SW 1271 (cell line): ENCODE results near the gene SLC25A26.
"Not testable (repeated sequence)": the region's sequence is repeated elsewhere in the genome, so short reads cannot be mapped to it uniquely, and the experiment has no call there.

Experiments used
- DNase-seq, 2 experiments: peaks; one replicate each; lab custom pipeline; 2025; lab: John Stamatoyannopoulos, UW

SLC25A26 gene

GRCh38 chr3:66270288-66270687 is 49.5 kb downstream of the SLC25A26 start:
- no peak for DNase-seq

GRCh38 chr3:66270701-66271100 is 49.9 kb downstream of the SLC25A26 start:
- DNase-seq, result no peak

DNA sequence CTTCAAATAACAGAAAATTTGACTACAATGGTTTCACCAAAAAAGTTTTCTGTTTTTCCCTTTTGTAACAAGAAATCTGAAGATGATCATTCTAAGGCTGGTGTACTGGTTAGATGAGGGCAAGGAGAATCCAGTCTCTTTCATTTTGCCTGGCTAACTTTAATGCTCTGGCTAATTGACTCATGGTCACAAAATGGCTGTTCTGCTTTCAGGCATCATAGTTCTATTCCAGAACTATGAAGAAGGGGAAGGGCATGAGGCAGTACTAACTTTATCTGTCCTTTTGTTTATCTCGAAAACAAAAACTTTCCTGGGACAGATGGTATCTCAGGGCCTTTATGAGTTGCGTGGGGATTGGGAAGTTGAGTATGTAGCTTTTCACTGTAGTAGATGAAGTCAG is 50.4 kb downstream of the SLC25A26 start:
- no peak for DNase-seq

GRCh38 chr3:66272016-66272415 is 51.2 kb downstream of the SLC25A26 start:
- no peak for DNase-seq

- DNase-seq, result not testable (repeated sequence)
These were observed 54.0 kb downstream of the SLC25A26 start for GRCh38 chr3:66274837-66275236.

GRCh38 chr3:66276705-66277274 is 56.0 kb downstream of the SLC25A26 start:
- DNase-seq, result peak; percentile 4 to 24

GRCh38 chr3:66279168-66279567 is 58.4 kb downstream of the SLC25A26 start:
- no peak for DNase-seq

- DNase-seq, result no peak
These were observed 59.5 kb downstream of the SLC25A26 start for GRCh38 chr3:66280304-66280703.

DNA sequence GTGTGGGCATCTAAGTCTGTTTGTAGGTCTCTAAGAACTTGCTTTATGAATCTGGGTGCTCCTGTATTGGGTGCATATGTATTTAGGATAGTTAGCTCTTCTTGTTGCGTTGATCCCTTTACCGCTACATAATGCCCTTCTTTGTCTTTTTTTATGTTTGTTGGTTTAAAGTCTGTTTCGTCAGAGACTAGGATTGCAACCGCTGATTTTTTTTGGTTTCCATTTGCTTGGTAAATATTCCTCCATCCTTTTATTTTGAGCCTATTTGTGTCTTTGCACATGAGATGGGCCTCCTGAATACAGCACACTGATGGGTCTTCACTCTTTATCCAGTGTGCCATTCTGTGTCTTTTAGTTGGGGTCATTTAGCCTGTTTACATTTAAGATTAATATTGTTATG is 71.1 kb downstream of the SLC25A26 start:
- DNase-seq, result not testable (repeated sequence)

GRCh38 chr3:66297260-66297873 is 76.6 kb downstream of the SLC25A26 start:
- no peak for DNase-seq

GRCh38 chr3:66297900-66298299 is 77.1 kb downstream of the SLC25A26 start:
- DNase-seq, result no peak

- DNase-seq, result no peak
These were observed 77.8 kb downstream of the SLC25A26 start for GRCh38 chr3:66298591-66298990.

- not testable (repeated sequence) for DNase-seq
These were observed 78.3 kb downstream of the SLC25A26 start for GRCh38 chr3:66299085-66299484.

- no peak for DNase-seq
These were observed 79.1 kb downstream of the SLC25A26 start for GRCh38 chr3:66299891-66300290.

DNA sequence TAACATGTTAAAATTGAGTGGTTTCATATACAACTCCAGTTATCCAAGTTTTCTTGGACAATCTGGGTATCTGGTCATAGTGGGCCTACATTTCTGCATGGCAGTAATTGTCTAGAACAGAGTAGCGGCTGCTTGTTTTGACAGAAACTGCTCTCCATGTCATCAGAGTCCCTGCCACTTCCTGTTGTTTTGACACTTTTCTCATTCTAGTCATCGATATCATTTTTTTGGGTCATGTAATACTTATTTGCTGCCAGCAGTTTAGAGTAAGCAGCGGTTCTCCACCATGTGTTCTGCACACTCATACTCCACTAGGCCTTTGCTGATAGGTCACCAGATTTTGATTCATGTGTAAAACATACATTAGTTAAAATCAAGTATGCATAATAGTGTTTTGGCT is 81.5 kb downstream of the SLC25A26 start:
- DNase-seq, result no peak

DNA sequence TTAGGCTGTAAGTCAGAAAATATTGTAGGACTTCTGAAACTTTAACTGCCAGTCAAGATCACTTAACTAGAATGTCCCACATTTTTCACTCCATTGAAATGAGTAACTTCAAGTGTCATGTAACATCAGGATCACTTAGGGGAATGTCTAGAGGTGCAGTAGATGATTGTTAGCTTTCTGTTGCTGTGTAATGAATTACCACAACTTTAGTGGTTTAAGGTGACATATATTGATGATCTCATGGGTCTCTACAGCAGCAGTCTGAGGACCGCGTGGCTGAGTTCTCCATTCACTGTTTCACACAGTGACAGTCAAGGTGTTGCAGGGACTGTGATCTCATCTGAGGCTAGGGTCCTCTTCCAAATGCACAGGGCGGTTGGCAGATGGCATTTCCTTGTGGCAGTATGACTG is 82.7 kb downstream of the SLC25A26 start:
- DNase-seq, result no peak

GRCh38 chr3:66304293-66304692 is 83.5 kb downstream of the SLC25A26 start:
- DNase-seq, result no peak

- not testable (repeated sequence) for DNase-seq
These were observed 85.3 kb downstream of the SLC25A26 start for GRCh38 chr3:66306086-66306485.

GRCh38 chr3:66306991-66307390 is 86.2 kb downstream of the SLC25A26 start:
- DNase-seq, result not testable (repeated sequence)

DNA sequence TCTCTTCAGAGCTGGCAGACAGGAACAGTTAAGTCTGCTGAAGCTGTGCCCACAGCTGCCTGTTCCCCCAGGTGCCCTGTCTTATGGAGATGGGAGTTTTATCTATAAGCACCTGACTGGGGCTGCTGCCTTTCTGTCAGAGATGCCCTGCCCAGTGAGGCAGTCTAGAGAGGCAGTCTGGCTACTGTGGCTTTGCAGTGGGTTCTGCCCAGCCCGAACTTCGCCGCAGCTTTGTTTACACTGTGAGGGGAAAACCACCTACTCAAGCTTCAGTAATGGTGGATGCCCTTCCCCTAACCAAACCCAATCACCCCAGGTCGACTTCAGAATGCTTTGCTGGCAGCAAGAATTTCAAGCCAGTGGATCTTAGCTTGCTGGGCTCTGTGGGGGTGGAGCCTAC is 91.2 kb downstream of the SLC25A26 start:
- no peak for DNase-seq

DNA sequence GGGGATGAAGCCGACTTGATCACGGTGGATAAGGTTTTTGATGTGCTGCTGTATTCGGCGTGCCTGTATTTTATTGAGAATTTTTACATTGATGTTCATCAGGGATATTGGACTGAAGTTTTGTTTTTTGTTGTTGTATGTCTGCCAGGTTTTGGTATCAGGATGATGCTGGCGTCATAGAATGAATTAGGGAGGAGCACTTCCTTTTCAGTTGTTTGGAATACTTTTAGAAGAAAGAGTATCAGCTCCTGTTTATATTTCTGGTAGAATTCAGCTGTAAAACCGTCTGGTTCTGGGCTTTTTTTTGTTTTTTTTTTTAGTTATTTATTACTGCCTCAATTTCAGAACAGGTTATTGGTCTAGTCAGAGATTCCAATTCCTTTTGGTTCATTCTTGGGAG is 93.7 kb downstream of the SLC25A26 start:
- DNase-seq, result no peak

- no peak for DNase-seq
These were observed 97.1 kb downstream of the SLC25A26 start for GRCh38 chr3:66317750-66318376.

DNA sequence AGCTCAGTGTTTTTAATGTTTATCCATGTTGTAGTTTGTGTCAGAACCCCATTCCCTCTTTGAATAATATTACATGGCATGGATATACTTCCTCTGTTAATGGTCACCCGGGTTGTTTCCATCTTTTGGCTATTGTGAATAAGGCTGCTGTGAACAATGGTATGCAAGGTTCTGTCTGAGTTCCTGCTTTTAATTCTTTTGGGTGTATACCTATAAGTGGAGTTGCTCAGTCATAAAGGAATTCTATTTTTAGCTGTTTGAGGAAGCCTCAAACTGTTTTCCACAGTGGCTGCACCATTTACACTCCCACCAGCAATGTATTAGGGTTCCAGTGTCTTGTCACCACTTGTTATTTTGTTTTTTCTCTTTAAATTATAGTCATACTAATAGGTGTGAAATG is 99.6 kb downstream of the SLC25A26 start:
- no peak for DNase-seq

DNA sequence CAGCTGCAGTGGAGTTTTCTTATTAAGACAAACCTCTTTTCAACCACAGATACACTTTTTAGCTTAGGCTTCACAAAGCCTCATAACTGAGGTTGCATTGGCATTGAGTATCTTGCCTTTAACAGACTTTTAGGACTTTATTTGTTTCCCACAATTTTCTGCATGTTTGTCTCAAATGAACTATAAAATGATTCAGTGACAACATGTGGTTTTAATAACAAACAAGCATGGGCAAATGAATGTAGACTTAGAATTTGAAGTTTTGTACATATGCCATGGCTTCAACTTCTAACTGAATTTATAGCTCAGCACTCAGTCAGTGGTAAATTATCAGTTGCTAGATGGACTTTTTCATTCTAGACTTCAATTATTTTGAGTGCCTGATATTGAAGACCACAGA is 101.6 kb downstream of the SLC25A26 start:
- DNase-seq, result no peak
